HG03064 (cell line): ENCODE measurements around the gene GNAZ.

ENCODE experiments used
- ATAC-seq: cut with Tn5 transposase; IDR thresholded peaks from one replicate; pipeline ENCODE4 v1.9.1; 2021; ENCODE audit warnings: low read depth; ENCODE audit not compliant: unreplicated experiment

Gene GNAZ

GRCh38 chr22:23147617-23148387, 77.5 kb downstream of the GNAZ start:
- ATAC-seq = no peak

- no peak for ATAC-seq
These were observed 79.5 kb downstream of the GNAZ start for GRCh38 chr22:23149743-23150238.

- no peak for ATAC-seq
These were observed 80.4 kb downstream of the GNAZ start for GRCh38 chr22:23150762-23151161.

GRCh38 chr22:23151827-23152226, 81.5 kb downstream of the GNAZ start:
- ATAC-seq = no peak

GRCh38 chr22:23152238-23153114, 82.2 kb downstream of the GNAZ start:
- ATAC-seq = no peak

GRCh38 chr22:23153994-23154393, 83.7 kb downstream of the GNAZ start:
- no peak for ATAC-seq

GRCh38 chr22:23154461-23154860, 84.1 kb downstream of the GNAZ start:
- no peak for ATAC-seq

- ATAC-seq = no peak
These were observed 84.8 kb downstream of the GNAZ start for GRCh38 chr22:23155143-23155542.

- ATAC-seq = no peak
These were observed 85.5 kb downstream of the GNAZ start for GRCh38 chr22:23155831-23156230.

GRCh38 chr22:23156286-23156685, 86.0 kb downstream of the GNAZ start:
- no peak for ATAC-seq

GRCh38 chr22:23157560-23158515, 87.5 kb downstream of the GNAZ start:
- no peak for ATAC-seq

- ATAC-seq = no peak
These were observed 88.4 kb downstream of the GNAZ start for GRCh38 chr22:23158516-23159290.

GRCh38 chr22:23159291-23159630, 88.9 kb downstream of the GNAZ start:
- ATAC-seq = no peak

GRCh38 chr22:23161029-23161428, 90.7 kb downstream of the GNAZ start:
- ATAC-seq = no peak

GRCh38 chr22:23161574-23161973, 91.3 kb downstream of the GNAZ start:
- ATAC-seq = no peak

- ATAC-seq = no peak
These were observed 93.3 kb downstream of the GNAZ start for GRCh38 chr22:23163665-23164064.

- ATAC-seq = no peak
These were observed 93.8 kb downstream of the GNAZ start for GRCh38 chr22:23164091-23164490.

GRCh38 chr22:23166042-23166831, 95.9 kb downstream of the GNAZ start:
- no peak for ATAC-seq
